ENCODE data around the gene PTP4A2.
A peak's percentile ranks its signal among the peaks of the same experiment; 100 is the strongest.
"Not testable (repeated sequence)": the region's sequence is repeated elsewhere in the genome, so short reads cannot be mapped to it uniquely, and the experiment has no call there.

PTP4A2 gene

DNA sequence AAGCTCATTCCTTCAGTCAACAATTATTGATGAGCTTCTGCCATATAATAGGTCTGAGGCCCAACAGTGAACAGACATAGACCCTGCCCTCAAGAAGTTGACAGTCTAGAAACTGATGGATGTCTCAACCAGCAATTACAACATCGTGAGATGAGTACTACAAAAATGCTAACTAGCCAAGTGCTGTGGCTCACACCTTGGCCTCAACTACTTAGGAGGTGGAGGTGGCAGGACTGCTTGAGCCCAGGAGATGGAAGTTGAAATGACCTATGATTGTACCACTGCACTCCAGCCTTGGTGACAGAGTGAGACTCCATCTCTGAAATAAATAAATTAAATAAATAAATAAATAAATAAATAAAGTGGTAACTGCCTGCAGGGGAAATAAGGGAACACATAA, 11.7 kb upstream of the PTP4A2 start:
- DNase-seq: no peak

DNA sequence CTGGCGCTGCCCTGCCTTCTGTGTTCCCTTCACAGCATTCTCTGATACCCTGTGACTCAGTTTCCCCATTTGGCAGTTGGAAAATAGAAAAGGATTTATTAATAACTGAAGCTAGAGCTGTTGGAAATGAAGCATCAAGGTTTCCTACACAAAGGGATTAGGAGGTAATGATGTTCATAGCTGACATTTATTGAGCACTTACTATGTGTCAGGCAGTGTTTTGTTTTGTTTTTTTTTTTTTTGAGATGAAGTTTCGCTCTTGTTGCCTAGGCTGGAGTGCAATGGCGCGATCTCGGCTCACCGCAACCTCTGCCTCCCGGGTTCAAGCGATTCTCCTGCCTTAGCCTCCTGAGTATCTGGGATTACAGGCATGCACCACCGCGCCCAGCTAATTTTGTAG, 7.5 kb upstream of the PTP4A2 start:
- not testable (repeated sequence) for DNase-seq

DNA sequence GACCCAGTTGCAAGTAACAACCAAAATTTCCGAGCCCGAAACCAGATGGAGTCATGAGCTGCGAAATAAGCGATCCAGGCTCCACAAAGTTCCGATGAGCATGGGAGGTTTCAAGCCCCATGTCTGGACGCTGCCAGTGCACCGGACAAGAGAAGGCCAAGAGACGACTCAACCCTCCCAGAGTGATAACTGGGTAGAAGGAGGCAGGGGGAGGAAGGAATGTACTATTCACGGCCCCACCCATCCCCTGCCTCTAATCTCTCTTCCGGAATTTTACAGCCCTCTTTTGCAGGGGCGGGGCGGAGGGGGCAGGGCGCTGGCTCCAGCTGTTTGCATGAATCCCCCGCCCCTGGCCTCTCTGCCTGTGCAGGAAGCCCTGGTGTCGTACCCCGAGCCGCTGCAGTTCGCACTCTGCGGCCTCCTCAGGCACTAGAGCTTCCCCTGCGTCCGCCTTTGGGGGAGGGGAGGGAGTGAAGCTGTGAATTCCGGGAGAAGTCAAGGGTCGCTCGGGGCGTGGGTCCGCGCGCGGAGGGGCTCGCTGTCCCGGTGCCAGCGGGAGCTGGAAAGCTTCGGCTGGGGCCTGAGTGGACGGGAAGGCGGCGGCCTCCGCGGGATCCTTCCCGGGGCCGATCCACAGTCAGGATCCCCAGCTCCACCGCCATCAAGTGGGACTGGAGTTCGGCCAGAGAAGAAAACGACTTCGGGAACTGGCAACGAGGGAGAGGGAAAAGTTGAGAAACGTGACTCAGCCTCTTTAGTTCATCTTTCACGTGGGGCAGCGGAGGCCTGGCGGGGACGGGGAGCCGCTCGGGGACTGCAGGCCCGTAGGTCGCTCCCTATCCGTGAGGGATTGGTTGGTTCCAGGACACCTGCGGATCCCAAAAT, 6.3 kb upstream of the PTP4A2 start:
- peak; percentile 62 to 95 (median 72) for DNase-seq

DNA sequence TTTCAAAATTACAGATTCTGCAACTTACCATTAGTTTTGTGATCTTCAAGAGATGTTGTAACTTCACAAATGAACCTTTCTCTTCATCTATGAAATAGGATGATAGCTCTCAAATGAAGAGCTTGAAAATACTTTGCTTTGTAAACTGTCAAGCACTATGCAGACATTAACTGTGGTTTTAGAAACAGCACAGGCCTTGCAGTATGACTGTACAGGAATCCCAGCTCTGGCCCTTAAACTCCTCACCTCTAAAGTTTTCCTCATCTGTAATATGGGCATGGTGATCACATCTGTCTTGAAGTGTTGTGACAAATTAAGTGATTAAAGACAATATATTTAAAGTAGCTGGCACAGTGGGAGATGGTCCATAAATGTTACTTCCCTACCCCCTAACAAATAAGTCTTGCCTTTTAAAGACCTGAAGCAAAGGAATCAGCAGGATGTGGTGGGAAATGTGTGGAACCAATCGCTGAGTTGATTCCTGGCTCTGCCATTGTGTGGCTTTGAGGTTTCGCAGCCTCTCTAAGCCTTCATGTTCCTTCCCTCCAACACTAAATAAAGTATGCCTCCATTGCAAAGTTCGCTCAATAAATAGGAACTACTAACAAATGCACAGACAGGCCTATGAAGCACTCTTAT, 5.5 kb upstream of the PTP4A2 start:
- peak in 2 of 5 donors; percentile 30 to 80 for DNase-seq

DNA sequence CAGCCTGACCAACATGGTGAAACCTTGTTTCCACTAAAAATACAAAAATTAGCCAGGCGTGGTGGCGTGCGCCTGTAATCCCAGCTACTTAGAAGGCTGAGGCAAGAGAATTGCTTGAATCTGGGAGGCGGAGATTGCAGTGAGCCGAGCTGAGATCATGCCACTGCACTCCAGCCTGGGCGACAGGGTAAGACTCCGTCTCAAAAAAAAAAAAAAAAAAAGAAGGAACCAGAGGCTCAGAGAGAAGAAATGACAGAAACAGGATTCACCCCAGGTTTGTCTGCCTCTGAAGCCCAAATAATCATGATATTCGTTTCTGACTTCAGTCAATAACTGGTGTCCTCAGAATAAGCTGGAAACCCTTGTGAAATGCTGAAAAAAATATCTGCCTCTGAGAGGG, 3.9 kb upstream of the PTP4A2 start:
- not testable (repeated sequence) for DNase-seq

GRCh38 chr1:31939484-31940329, 1.5 kb upstream of the PTP4A2 start:
- peak; percentile 50 to 92 (median 64) for DNase-seq

- peak; percentile 73 to 82 (median 76) for DNase-seq
Measured at GRCh38 chr1:31937300-31938183, 626 bp downstream of the PTP4A2 start.

DNA sequence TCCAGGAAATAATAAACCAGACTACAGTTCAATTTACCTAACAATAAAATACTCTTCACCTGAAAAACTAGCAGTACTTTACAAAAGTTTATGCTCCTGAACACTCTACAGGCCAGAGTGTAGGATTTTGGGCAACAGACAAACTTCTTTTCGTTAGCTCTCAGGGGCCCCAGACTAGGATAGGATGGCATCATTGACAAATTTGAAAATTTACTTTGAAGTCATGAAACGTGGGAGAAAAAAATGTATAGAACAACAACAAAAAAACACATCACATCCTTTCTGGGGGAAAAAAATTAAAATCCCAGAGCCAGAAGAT, 1.2 kb downstream of the PTP4A2 start:
- DNase-seq: no peak

DNA sequence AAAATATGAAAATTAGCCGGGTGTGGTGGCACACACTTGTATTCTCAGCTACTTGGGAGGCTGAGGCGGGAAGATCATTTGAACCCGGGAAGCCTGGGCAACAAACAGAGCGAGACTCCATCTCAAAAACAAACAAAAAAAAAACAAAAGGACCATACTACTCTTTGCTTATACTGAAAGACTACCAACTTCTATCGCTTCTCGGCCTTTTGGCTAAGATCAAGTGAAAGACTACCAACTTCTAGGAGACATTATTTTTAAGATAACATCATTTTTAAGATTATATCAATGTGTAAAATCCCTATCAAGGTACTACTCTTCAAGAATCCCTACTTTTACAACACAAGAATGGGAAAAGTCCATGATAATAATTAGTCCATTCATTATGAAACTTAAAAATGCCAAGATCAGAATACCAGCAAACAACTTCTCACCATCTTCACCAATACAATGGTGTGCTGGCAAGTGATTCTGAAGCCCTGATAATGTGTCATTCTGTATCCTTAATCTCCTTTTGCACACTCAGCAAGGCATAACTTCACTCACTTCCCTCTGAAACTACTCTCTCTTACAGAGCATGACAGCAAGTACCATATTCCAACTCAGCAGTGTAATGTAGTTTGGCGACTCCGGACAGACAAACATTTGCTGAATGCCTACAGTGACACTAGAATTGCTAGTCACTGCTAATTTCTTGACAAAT, 1.7 kb downstream of the PTP4A2 start:
- no peak for DNase-seq

GRCh38 chr1:31934706-31935629, 3.2 kb downstream of the PTP4A2 start:
- DNase-seq: no peak

DNA sequence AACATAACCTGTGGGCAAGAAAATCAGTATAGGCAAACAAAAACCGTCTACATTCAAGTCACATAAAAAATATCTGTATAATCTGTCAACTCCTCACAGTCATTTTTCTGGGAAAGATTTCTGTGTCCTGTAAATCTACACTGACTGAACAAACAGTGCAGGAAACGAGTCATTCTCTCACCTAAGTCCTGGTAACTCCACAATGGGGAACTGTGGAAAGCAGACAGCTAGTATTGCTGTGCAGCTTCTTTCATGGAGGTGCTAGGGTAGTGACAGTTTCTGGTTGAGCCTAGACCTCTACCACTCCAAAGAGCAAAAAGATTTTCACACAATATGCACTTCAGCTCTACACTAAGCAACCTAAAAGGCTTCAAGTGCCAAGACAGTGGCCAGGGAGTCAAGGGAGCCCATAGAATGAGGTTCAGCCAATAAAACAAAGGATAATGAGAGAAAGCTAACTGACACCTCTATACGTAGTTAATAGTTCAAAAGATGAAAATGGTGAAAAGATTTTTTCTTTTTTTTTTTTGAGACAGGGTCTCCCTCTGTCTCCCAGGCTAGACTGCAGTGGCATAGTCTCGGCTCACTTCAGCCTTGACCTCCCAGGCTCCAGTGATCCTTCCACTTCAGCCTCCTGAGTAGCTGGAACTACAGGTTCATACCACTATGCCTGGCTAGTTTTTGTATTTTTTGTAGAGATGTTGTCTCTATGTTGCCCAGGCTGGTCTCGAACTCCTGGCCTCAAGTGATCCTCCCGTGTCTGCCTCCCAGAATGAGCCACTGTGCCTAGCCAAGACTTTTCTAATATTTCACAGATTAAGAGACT, 5.5 kb downstream of the PTP4A2 start:
- no peak for DNase-seq

- DNase-seq: peak in 1 of 5 donors; percentile 56
Measured at GRCh38 chr1:31931593-31932225, 6.5 kb downstream of the PTP4A2 start.

DNA sequence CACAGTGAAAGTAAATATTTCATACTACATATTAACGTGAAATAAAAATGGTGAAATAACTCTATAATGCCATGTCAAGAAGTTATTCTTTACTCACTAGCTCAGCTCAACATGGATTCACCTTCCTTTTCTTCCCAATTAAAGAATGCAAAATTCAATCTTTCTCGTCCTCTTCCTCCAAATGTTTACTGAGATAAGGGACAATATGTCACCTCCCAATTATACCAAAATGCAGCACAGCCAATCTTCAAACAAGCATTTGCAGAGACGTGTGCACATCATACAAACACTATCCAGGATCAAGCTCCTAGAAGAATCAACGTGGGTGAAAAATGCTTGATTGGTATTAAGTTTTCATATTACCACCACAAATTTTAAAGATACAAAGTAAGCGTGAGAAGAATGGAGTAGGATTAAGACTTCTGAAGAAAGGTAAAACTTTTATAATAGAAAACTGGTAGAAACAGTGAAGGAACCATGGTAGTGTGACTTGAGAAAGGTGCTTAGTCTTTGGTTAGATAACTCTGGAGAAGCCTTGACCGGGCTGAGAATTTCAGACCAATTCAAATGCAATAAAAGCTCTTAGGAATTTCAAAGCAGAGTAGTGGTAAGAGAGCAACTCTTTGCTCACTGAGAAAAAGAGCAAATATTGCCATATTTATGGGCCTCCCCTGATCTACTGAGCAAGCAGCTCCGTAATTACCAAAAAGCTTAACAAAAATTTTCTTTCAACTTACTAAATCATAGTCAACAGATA, 7.2 kb downstream of the PTP4A2 start:
- no peak for DNase-seq

DNA sequence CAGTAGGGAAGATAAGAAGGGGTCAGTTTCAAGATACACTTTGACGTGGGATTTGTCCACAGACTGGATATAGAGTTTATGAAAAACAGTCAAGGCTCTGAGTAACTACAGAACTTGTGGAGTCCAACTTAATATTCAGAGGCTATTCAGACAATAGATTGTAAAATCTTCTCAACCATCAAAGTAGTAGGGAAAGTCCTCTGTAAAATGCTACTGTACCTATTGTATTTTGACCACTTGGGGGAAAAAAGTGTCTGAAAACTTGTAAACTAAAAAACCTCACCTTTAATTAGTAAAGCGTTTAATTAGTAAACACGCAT, 10.5 kb downstream of the PTP4A2 start:
- no peak for DNase-seq

DNA sequence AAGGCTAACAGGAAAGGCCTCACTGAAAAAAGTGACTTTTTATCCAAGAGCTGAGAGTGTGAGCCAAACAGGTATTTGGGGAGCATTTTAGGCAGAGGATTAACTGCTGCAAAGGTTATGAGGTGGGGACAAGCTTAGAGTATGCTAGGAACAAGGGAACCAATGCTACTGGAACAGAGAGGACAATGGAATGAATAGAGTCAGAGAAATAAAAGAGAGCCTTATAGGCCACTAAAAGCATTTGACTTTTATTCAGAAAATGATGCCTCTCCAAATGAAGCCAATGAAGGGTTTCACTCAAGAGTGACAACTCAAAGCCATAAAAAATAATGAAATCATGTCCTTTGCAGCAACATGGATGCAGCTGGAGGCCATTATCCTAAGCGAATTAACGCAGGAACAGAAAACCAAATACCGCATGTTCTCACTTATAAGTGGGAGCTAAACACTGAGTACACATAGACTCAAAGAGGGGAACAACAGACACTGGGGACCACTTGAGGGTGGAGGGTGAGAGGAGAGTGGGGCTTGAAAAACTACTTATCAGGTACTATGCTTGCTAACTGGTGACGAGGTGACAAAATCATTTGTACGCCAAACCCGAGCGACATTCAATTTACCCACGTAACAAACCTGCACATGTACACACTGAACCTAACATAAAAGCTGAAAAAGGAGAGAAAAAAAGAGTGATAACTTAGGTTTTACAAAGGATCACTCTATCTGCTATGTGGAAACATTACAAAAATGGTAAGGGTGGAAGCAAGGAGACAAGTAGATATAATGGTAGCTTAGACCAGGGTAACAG, 11.1 kb downstream of the PTP4A2 start:
- no peak for DNase-seq

GRCh38 chr1:31926252-31926651, 11.9 kb downstream of the PTP4A2 start:
- peak in 1 of 5 donors; percentile 64 for DNase-seq

DNA sequence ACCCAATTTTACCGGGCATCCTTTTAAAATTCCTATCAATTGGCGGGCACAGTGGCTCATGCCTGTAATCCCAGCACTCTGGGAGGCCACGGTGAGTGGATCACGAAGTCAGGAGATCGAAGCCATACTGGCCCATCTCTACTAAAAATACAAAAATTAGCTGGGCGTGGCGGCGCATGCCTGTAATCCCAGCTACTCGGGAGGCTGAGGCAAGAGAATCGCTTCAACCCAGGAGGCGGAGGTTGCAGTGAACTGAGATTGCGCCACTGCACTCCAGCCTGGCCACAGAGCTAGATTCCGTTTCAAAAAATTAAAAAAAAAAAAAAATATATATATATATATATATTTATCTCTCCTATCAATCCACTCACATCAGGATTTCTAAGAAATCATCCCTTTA, 12.3 kb downstream of the PTP4A2 start:
- DNase-seq: not testable (repeated sequence)

DNA sequence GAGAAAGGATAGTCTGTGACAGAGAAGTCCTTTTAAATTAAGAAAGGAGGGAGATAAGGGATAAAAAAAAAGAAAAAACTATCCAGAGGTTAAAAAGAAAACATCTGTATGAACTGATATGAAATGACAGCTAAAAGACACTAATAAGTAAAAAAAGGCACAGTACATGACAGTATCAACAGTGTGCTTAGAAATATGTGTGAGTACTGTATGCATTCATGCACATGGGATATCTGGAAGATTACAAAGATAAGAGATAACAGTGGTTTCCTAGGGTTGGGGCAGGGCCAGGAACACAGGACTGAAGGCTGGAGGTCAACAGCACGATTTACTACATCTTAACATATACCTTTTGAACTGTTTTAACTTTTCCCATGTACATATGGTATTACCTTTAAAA, 13.3 kb downstream of the PTP4A2 start:
- DNase-seq: no peak
